RWPE1 (cell line): ENCODE results near the gene AUTS2.

Source experiments
- CTCF ChIA-PET: fragments of 350-600 bp; sonication (Branson Sonifier 250); formaldehyde crosslinking; extraction: SDS; loops from one replicate; lab custom pipeline; 2021; lab: Yijun Ruan, JAX
- POLR2A ChIA-PET: fragments of 400-600 bp; formaldehyde crosslinking; extraction: SDS; loops from one replicate; lab custom pipeline; 2020; ENCODE audit warnings: antibody characterized with exemption; ENCODE audit not compliant: low non-redundant PET; lab: Yijun Ruan, JAX
- DNase-seq: peaks from one replicate; pipeline ENCODE4 v3.0.0; 2012; ENCODE audit warnings: low spot score
- H3K27ac ChIP-seq: fragments of 450-650 bp; 2 replicates; pipeline ENCODE4 v1.5.1; 2017
- CTCF ChIP-seq: fragments of 450-650 bp; conservative IDR thresholded peaks from 2 replicates; pipeline ENCODE4 v1.5.1; 2017; ENCODE audit warnings: low read depth, mild to moderate bottlenecking

The AUTS2 gene

GRCh38 chr7:70419526-70420380, 821.5 kb downstream of the AUTS2 start:
- no peak overlapping the region for H3K27ac ChIP-seq
- no peak for DNase-seq
- TF ChIP-seq CTCF, result no peak
- ChIA-PET POLR2A (no interaction called here), CTCF (no interaction called here)

GRCh38 chr7:70420381-70420662, 822.0 kb downstream of the AUTS2 start:
- no peak overlapping the region for H3K27ac ChIP-seq
- no peak for TF ChIP-seq CTCF
- ChIA-PET POLR2A (no interaction called here), CTCF (no interaction called here)
- DNase-seq, result no peak

- no peak for TF ChIP-seq CTCF
- ChIA-PET CTCF (interaction anchor here (0.5 kb wide), 2 partner anchors 179 to 392 kb away, joined by 5 to 6 read pairs; no protein-coding TSS in a partner anchor), POLR2A (no interaction called here)
- DNase-seq, result no peak
- no peak overlapping the region for H3K27ac ChIP-seq
Measured at GRCh38 chr7:70421319-70421718, 823.0 kb downstream of the AUTS2 start.

- TF ChIP-seq CTCF, result no peak
- no peak for DNase-seq
- no peak overlapping the region for H3K27ac ChIP-seq
- CTCF ChIA-PET, result interaction anchor here (0.6 kb wide), 2 partner anchors 247 to 310 kb away, joined by 3 read pairs; no protein-coding TSS in a partner anchor
- POLR2A ChIA-PET, result no interaction called here
Measured at GRCh38 chr7:70426249-70426880, 828.1 kb downstream of the AUTS2 start.

GRCh38 chr7:70432567-70433001, 834.3 kb downstream of the AUTS2 start:
- ChIA-PET POLR2A (no interaction called here), CTCF (no interaction called here)
- H3K27ac ChIP-seq, result no peak overlapping the region
- no peak for DNase-seq
- TF ChIP-seq CTCF, result no peak

GRCh38 chr7:70434376-70434775, 836.1 kb downstream of the AUTS2 start:
- CTCF ChIA-PET, result interaction anchor here (0.6 kb wide), 2 partner anchors 35 to 254 kb away, joined by 3 to 4 read pairs; no protein-coding TSS in a partner anchor

More at GRCh38 chr7:70434376-70434775, 836.1 kb downstream of the AUTS2 start:
- POLR2A ChIA-PET, result no interaction called here
- H3K27ac ChIP-seq, result no peak overlapping the region
- no peak for TF ChIP-seq CTCF
- DNase-seq, result peak; percentile 7
